GM18909 (cell line): ENCODE data around the gene SLC7A11.
"Not testable (repeated sequence)": the region's sequence is repeated elsewhere in the genome, so short reads cannot be mapped to it uniquely, and the experiment has no call there.

Experiments
- ATAC-seq: cut with Tn5 transposase; IDR thresholded peaks from one replicate; pipeline ENCODE4 v1.9.1; 2021; ENCODE audit warnings: mild to moderate bottlenecking; ENCODE audit not compliant: unreplicated experiment, poor library complexity

Gene SLC7A11

GRCh38 chr4:138247643-138248042 is 5.5 kb upstream of the SLC7A11 start:
- ATAC-seq, result no peak

GRCh38 chr4:138243369-138243768 is 1.2 kb upstream of the SLC7A11 start:
- ATAC-seq, result no peak

- ATAC-seq, result no peak
These were observed 646 bp upstream of the SLC7A11 start for GRCh38 chr4:138242834-138243156.

- ATAC-seq, result peak; percentile 6
These were observed 671 bp downstream of the SLC7A11 start for GRCh38 chr4:138241281-138242075.

- ATAC-seq, result no peak
These were observed 2.7 kb downstream of the SLC7A11 start for GRCh38 chr4:138239491-138239890.

- ATAC-seq, result no peak
These were observed 3.4 kb downstream of the SLC7A11 start for GRCh38 chr4:138238521-138239292.

GRCh38 chr4:138237132-138237531 is 5.0 kb downstream of the SLC7A11 start:
- ATAC-seq, result not testable (repeated sequence)

GRCh38 chr4:138236037-138236436 is 6.1 kb downstream of the SLC7A11 start:
- peak; percentile 3 for ATAC-seq

GRCh38 chr4:138235419-138235952 is 6.7 kb downstream of the SLC7A11 start:
- ATAC-seq, result peak; percentile 44

- ATAC-seq, result no peak
These were observed 7.9 kb downstream of the SLC7A11 start for GRCh38 chr4:138234248-138234647.

GRCh38 chr4:138233313-138234034 is 8.7 kb downstream of the SLC7A11 start:
- no peak for ATAC-seq

GRCh38 chr4:138232364-138232763 is 9.8 kb downstream of the SLC7A11 start:
- ATAC-seq, result no peak

- ATAC-seq, result no peak
These were observed 12.1 kb downstream of the SLC7A11 start for GRCh38 chr4:138230048-138230447.

- no peak for ATAC-seq
These were observed 13.0 kb downstream of the SLC7A11 start for GRCh38 chr4:138229160-138229559.

- no peak for ATAC-seq
These were observed 15.8 kb downstream of the SLC7A11 start for GRCh38 chr4:138226351-138226750.

- no peak for ATAC-seq
These were observed 16.7 kb downstream of the SLC7A11 start for GRCh38 chr4:138225477-138225876.

GRCh38 chr4:138224614-138225013 is 17.5 kb downstream of the SLC7A11 start:
- ATAC-seq, result no peak

- ATAC-seq, result no peak
These were observed 18.8 kb downstream of the SLC7A11 start for GRCh38 chr4:138223231-138223910.

GRCh38 chr4:138222046-138222445 is 20.1 kb downstream of the SLC7A11 start:
- no peak for ATAC-seq

- ATAC-seq, result no peak
These were observed 23.2 kb downstream of the SLC7A11 start for GRCh38 chr4:138218976-138219375.
